OCI-LY1 (cell line): Measurements from ENCODE around the gene TCF23.

ENCODE experiments used
- H2AFZ ChIP-seq: fragments of 200-600 bp; sonication (generic), shearing (Covaris generic); 2 replicates; pipeline ENCODE4 v1.6.0; 2014; ENCODE audit warnings: antibody characterized with exemption, mild to moderate bottlenecking, low read length
- H3F3A ChIP-seq: fragments of 200-600 bp; sonication (generic), shearing (Covaris generic); 2 replicates; pipeline ENCODE4 v1.6.0; 2014; ENCODE audit warnings: mild to moderate bottlenecking, antibody characterized with exemption, low read length, moderate library complexity; ENCODE audit not compliant: insufficient read depth
- H3K27ac ChIP-seq: fragments of 200-600 bp; sonication (generic); 2 replicates; pipeline ENCODE4 v1.5.1; 2014; ENCODE audit warnings: low read length, mixed run types, mild to moderate bottlenecking, low read depth; ENCODE audit not compliant: poor library complexity, severe bottlenecking
- H3K27me3 ChIP-seq: fragments of 200-600 bp; sonication (generic); 2 replicates; pipeline ENCODE4 v1.6.0; 2014; ENCODE audit warnings: antibody characterized with exemption, mild to moderate bottlenecking, low read length, moderate library complexity; ENCODE audit not compliant: insufficient read depth
- H3K36me3 ChIP-seq: fragments of 200-600 bp; sonication (generic); 2 replicates; pipeline ENCODE4 v1.6.1; 2014; ENCODE audit warnings: mild to moderate bottlenecking, antibody characterized with exemption, low read length, moderate library complexity, mixed read lengths; ENCODE audit not compliant: insufficient read depth
- H3K4me1 ChIP-seq: fragments of 200-600 bp; sonication (generic); 2 replicates; pipeline ENCODE4 v1.5.1; 2014; ENCODE audit warnings: mild to moderate bottlenecking, low read length, moderate library complexity; ENCODE audit not compliant: insufficient read depth, severe bottlenecking
- H3K4me2 ChIP-seq: fragments of 200-600 bp; sonication (generic), shearing (Covaris generic); 2 replicates; pipeline ENCODE4 v1.6.1; 2014; ENCODE audit warnings: low read length
- H3K4me3 ChIP-seq: fragments of 200-600 bp; sonication (generic); 2 replicates; pipeline ENCODE4 v1.5.1; 2014; ENCODE audit warnings: low read length, low read depth, mild to moderate bottlenecking, mixed read lengths; ENCODE audit not compliant: poor library complexity, severe bottlenecking
- H3K79me2 ChIP-seq: fragments of 200-600 bp; shearing (Covaris generic); 2 replicates; pipeline ENCODE4 v1.6.1; 2016; ENCODE audit warnings: mixed run types, low read length, mixed read lengths; ENCODE audit not compliant: insufficient read depth
- H3K9ac ChIP-seq: fragments of 200-600 bp; sonication (generic), shearing (Covaris generic); 2 replicates; pipeline ENCODE4 v1.6.1; 2014; ENCODE audit warnings: mild to moderate bottlenecking, low read length, mixed read lengths
- H3K9me2 ChIP-seq: fragments of 200-600 bp; sonication (generic), shearing (Covaris generic); 2 replicates; pipeline ENCODE4 v1.6.1; 2014; ENCODE audit warnings: low read depth, mild to moderate bottlenecking, low read length, mixed read lengths
- H3K9me3 ChIP-seq: fragments of 200-600 bp; shearing (Covaris generic); 2 replicates; pipeline ENCODE4 v1.6.1; 2014; ENCODE audit warnings: low read length, mixed read lengths
- H4K20me1 ChIP-seq: fragments of 200-600 bp; sonication (generic), shearing (Covaris generic); 2 replicates; pipeline ENCODE4 v1.6.0; 2016; ENCODE audit warnings: mild to moderate bottlenecking, low read length; ENCODE audit not compliant: insufficient read depth
- CTCF ChIP-seq: fragments of 200-600 bp; sonication (generic), shearing (Covaris generic); IDR thresholded peaks from 2 replicates; pipeline ENCODE4 v1.5.1; 2017; ENCODE audit warnings: mild to moderate bottlenecking, antibody characterized with exemption, low read length, moderate library complexity, mixed read lengths
- EZH2 ChIP-seq: fragments of 200-600 bp; sonication (generic), shearing (Covaris generic); IDR thresholded peaks from 2 replicates; pipeline ENCODE4 v1.8.0; 2017; ENCODE audit warnings: borderline replicate concordance, mixed run types, mild to moderate bottlenecking, antibody characterized with exemption, low read length, moderate library complexity, mixed read lengths

Gene TCF23

GRCh38 chr2:27125104-27125503 is 23.7 kb upstream of the TCF23 start:
- H3K4me2 ChIP-seq, result no peak overlapping the region
- H3K36me3 ChIP-seq, result peaks cover 6% of the 10 kb centered on the region; the same call in 1 of the 2 replicates

GRCh38 chr2:27126252-27126710 is 22.5 kb upstream of the TCF23 start:
- no peaks in the 10 kb centered on the region for H3K79me2 ChIP-seq
- no peaks in the 10 kb centered on the region for H3K9me3 ChIP-seq
- no peak overlapping the region for H3K4me2 ChIP-seq
- H3K4me1 ChIP-seq, result peaks cover 12% of the 10 kb centered on the region
- H3K27me3 ChIP-seq, result no peaks in the 10 kb centered on the region
- no peak overlapping the region for H3K9ac ChIP-seq
- H3K36me3 ChIP-seq, result peaks cover 18% of the 10 kb centered on the region
- H3K27ac ChIP-seq, result no peak overlapping the region
- H2AFZ ChIP-seq, result no peak overlapping the region
- H3K9me2 ChIP-seq, result no peaks in the 10 kb centered on the region
- TF ChIP-seq EZH2 (no peak), CTCF (no peak)
- no peak overlapping the region for H3K4me3 ChIP-seq
- no peaks in the 10 kb centered on the region for H3F3A ChIP-seq
- no peaks in the 10 kb centered on the region for H4K20me1 ChIP-seq

More at GRCh38 chr2:27125104-27125503, 23.7 kb upstream of the TCF23 start:
- Histone ChIP-seq H3K4me1 (peaks cover 12% of the 10 kb centered on the region), H3K9me3 (no peaks in the 10 kb centered on the region), H3K79me2 (no peaks in the 10 kb centered on the region), H4K20me1 (no peaks in the 10 kb centered on the region), H3K4me3 (no peak overlapping the region), H3K27me3 (no peaks in the 10 kb centered on the region), H3F3A (no peaks in the 10 kb centered on the region), H3K27ac (no peak overlapping the region), H2AFZ (no peak overlapping the region), H3K9me2 (no peaks in the 10 kb centered on the region), H3K9ac (no peak overlapping the region)
- TF ChIP-seq CTCF (no peak), EZH2 (no peak)

GRCh38 chr2:27127883-27128667 is 20.7 kb upstream of the TCF23 start:
- Histone ChIP-seq H3K79me2 (no peaks in the 10 kb centered on the region), H3K9me2 (no peaks in the 10 kb centered on the region), H3K4me3 (no peak overlapping the region), H3K9me3 (no peaks in the 10 kb centered on the region), H3K27ac (no peak overlapping the region), H3K36me3 (peaks cover 34% of the 10 kb centered on the region), H3K4me1 (peaks cover 12% of the 10 kb centered on the region), H4K20me1 (no peaks in the 10 kb centered on the region), H3K27me3 (no peaks in the 10 kb centered on the region), H2AFZ (no peak overlapping the region), H3F3A (no peaks in the 10 kb centered on the region), H3K4me2 (no peak overlapping the region), H3K9ac (no peak overlapping the region)
- TF ChIP-seq CTCF (no peak), EZH2 (no peak)
